ENCODE data around the gene PRKCE.

PRKCE gene

GRCh38 chr2:45611020-45611859 lies 40.2 kb upstream of the PRKCE start, which contains the start of gene SRBD1:
SRBD1 (minus strand) TSS chr2:45611267; CDS start chr2:45605441, 5,826 bp downstream.
- H3K9ac ChIP-seq (ENCODE audit: insufficient read length, low read depth): peak within 1 kb of the TSS; percentile 82
- no peaks in the 10 kb centered on the region for H3K36me3 ChIP-seq (ENCODE audit: insufficient read depth, insufficient read length, low read length)

GRCh38 chr2:45612285-45612684 lies 39.2 kb upstream of the PRKCE start:
- no peak for DNase-seq (ENCODE audit: low read depth, low spot score)
- Histone ChIP-seq H3K4me1 (ENCODE audit: insufficient read depth, insufficient read length) (no peaks in the 10 kb centered on the region), H3K9ac (ENCODE audit: insufficient read length, low read depth) (no peak overlapping the region), H3K27me3 (ENCODE audit: insufficient read depth, insufficient read length) (no peaks in the 10 kb centered on the region), H3K36me3 (ENCODE audit: insufficient read depth, insufficient read length, low read length) (no peaks in the 10 kb centered on the region), H3K4me3 (ENCODE audit: insufficient read length, low read depth) (no peak overlapping the region), H3K9me3 (ENCODE audit: insufficient read depth, low read length) (no peaks in the 10 kb centered on the region)
- no peak for TF ChIP-seq SUZ12 (IDR thresholded peaks at IDR 0.05; ENCODE audit: extremely low read depth, insufficient read depth, insufficient read length)
- TF ChIP-seq ZNF274 (IDR thresholded peaks at IDR 0.05; ENCODE audit: low read depth, low read length): no peak
- TF ChIP-seq YY1 (IDR thresholded peaks at IDR 0.05; ENCODE audit: insufficient read depth, insufficient read length): no peak

More at GRCh38 chr2:45611020-45611859, 40.2 kb upstream of the PRKCE start, which contains the start of gene SRBD1:
- TF ChIP-seq YY1 (IDR thresholded peaks at IDR 0.05; ENCODE audit: insufficient read depth, insufficient read length) (no peak), ZNF274 (IDR thresholded peaks at IDR 0.05; ENCODE audit: low read depth, low read length) (no peak), SUZ12 (IDR thresholded peaks at IDR 0.05; ENCODE audit: extremely low read depth, insufficient read depth, insufficient read length) (no peak)
- peak within 1 kb of the TSS; percentile 73 for H3K4me3 ChIP-seq (ENCODE audit: insufficient read length, low read depth)
- peak; percentile 92 for DNase-seq (ENCODE audit: low read depth, low spot score)
- no peaks in the 10 kb centered on the region for H3K4me1 ChIP-seq (ENCODE audit: insufficient read depth, insufficient read length)
- no peaks in the 10 kb centered on the region for H3K27me3 ChIP-seq (ENCODE audit: insufficient read depth, insufficient read length)
- H3K9me3 ChIP-seq (ENCODE audit: insufficient read depth, low read length): no peaks in the 10 kb centered on the region

GRCh38 chr2:45612731-45613130 lies 38.7 kb upstream of the PRKCE start:
- no peak for TF ChIP-seq YY1 (IDR thresholded peaks at IDR 0.05; ENCODE audit: insufficient read depth, insufficient read length)
- DNase-seq (ENCODE audit: low read depth, low spot score): no peak
- no peaks in the 10 kb centered on the region for H3K36me3 ChIP-seq (ENCODE audit: insufficient read depth, insufficient read length, low read length)

GRCh38 chr2:45614330-45614729 lies 37.1 kb upstream of the PRKCE start:
- H3K27me3 ChIP-seq (ENCODE audit: insufficient read depth, insufficient read length): no peaks in the 10 kb centered on the region
- TF ChIP-seq YY1 (IDR thresholded peaks at IDR 0.05; ENCODE audit: insufficient read depth, insufficient read length): no peak
- H3K9me3 ChIP-seq (ENCODE audit: insufficient read depth, low read length): no peaks in the 10 kb centered on the region
- no peak overlapping the region for H3K9ac ChIP-seq (ENCODE audit: insufficient read length, low read depth)
- DNase-seq (ENCODE audit: low read depth, low spot score): no peak
- H3K4me1 ChIP-seq (ENCODE audit: insufficient read depth, insufficient read length): no peaks in the 10 kb centered on the region
- no peaks in the 10 kb centered on the region for H3K36me3 ChIP-seq (ENCODE audit: insufficient read depth, insufficient read length, low read length)
- no peak overlapping the region for H3K4me3 ChIP-seq (ENCODE audit: insufficient read length, low read depth)

More at GRCh38 chr2:45612731-45613130, 38.7 kb upstream of the PRKCE start:
- no peaks in the 10 kb centered on the region for H3K4me1 ChIP-seq (ENCODE audit: insufficient read depth, insufficient read length)
- H3K4me3 ChIP-seq (ENCODE audit: insufficient read length, low read depth): no peak overlapping the region
- H3K9ac ChIP-seq (ENCODE audit: insufficient read length, low read depth): no peak overlapping the region
- H3K9me3 ChIP-seq (ENCODE audit: insufficient read depth, low read length): no peaks in the 10 kb centered on the region
- H3K27me3 ChIP-seq (ENCODE audit: insufficient read depth, insufficient read length): no peaks in the 10 kb centered on the region

GRCh38 chr2:45614871-45615415 lies 36.5 kb upstream of the PRKCE start:
- H3K27me3 ChIP-seq (ENCODE audit: insufficient read depth, insufficient read length): no peaks in the 10 kb centered on the region
- H3K9ac ChIP-seq (ENCODE audit: insufficient read length, low read depth): no peak overlapping the region
- no peak for TF ChIP-seq ZNF274 (IDR thresholded peaks at IDR 0.05; ENCODE audit: low read depth, low read length)
- no peak for TF ChIP-seq SUZ12 (IDR thresholded peaks at IDR 0.05; ENCODE audit: extremely low read depth, insufficient read depth, insufficient read length)
- no peak for TF ChIP-seq YY1 (IDR thresholded peaks at IDR 0.05; ENCODE audit: insufficient read depth, insufficient read length)
- DNase-seq (ENCODE audit: low read depth, low spot score): no peak
- no peak overlapping the region for H3K4me3 ChIP-seq (ENCODE audit: insufficient read length, low read depth)
- no peaks in the 10 kb centered on the region for H3K9me3 ChIP-seq (ENCODE audit: insufficient read depth, low read length)
- no peaks in the 10 kb centered on the region for H3K36me3 ChIP-seq (ENCODE audit: insufficient read depth, insufficient read length, low read length)
- H3K4me1 ChIP-seq (ENCODE audit: insufficient read depth, insufficient read length): no peaks in the 10 kb centered on the region

GRCh38 chr2:45616658-45617411 lies 34.6 kb upstream of the PRKCE start:
- no peak for DNase-seq (ENCODE audit: low read depth, low spot score)

GRCh38 chr2:45617496-45617895 lies 34.0 kb upstream of the PRKCE start:
- H3K9ac ChIP-seq (ENCODE audit: insufficient read length, low read depth): no peak overlapping the region
- DNase-seq (ENCODE audit: low read depth, low spot score): no peak
- no peaks in the 10 kb centered on the region for H3K36me3 ChIP-seq (ENCODE audit: insufficient read depth, insufficient read length, low read length)
- H3K9me3 ChIP-seq (ENCODE audit: insufficient read depth, low read length): no peaks in the 10 kb centered on the region
- no peaks in the 10 kb centered on the region for H3K4me1 ChIP-seq (ENCODE audit: insufficient read depth, insufficient read length)
- H3K27me3 ChIP-seq (ENCODE audit: insufficient read depth, insufficient read length): no peaks in the 10 kb centered on the region
- TF ChIP-seq SUZ12 (IDR thresholded peaks at IDR 0.05; ENCODE audit: extremely low read depth, insufficient read depth, insufficient read length) (no peak), YY1 (IDR thresholded peaks at IDR 0.05; ENCODE audit: insufficient read depth, insufficient read length) (no peak), ZNF274 (IDR thresholded peaks at IDR 0.05; ENCODE audit: low read depth, low read length) (no peak)
- no peak overlapping the region for H3K4me3 ChIP-seq (ENCODE audit: insufficient read length, low read depth)

More at GRCh38 chr2:45616658-45617411, 34.6 kb upstream of the PRKCE start:
- Histone ChIP-seq H3K4me1 (ENCODE audit: insufficient read depth, insufficient read length) (no peaks in the 10 kb centered on the region), H3K9me3 (ENCODE audit: insufficient read depth, low read length) (no peaks in the 10 kb centered on the region), H3K9ac (ENCODE audit: insufficient read length, low read depth) (no peak overlapping the region), H3K27me3 (ENCODE audit: insufficient read depth, insufficient read length) (no peaks in the 10 kb centered on the region), H3K36me3 (ENCODE audit: insufficient read depth, insufficient read length, low read length) (no peaks in the 10 kb centered on the region), H3K4me3 (ENCODE audit: insufficient read length, low read depth) (no peak overlapping the region)
- TF ChIP-seq SUZ12 (IDR thresholded peaks at IDR 0.05; ENCODE audit: extremely low read depth, insufficient read depth, insufficient read length): no peak

Data from NT2/D1 (cell line).